ENCODE data around the gene SUPT5H. TPM values are rescaled to one million over a fixed set of nuclear protein-coding genes. Genes with fewer than 3 reads are reported as not detected.

SUPT5H gene
- total RNA-seq, 2 donors from 2014 or later, result 81.7 to 95.1 TPM

DNA sequence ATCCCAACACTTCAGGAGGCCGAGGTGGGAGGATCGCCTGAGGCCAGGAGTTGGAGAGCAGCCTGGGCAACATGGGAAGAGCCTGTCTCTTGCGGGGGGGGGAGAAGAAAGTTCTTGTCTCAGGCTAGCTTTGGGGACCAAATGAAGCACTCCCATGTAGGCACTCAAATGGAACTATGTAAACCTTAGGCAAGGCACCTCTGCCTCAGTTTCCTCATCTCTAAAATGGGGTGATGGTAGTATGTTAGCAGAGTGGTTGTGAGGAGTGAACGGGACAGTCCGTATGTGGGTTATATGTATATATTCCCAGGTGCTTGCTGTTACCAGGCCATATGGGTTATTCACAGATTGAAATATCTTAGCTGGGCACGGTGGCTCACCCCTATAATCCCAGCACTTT lies 46.8 kb downstream of the SUPT5H start:
- no peak for DNase-seq (ENCODE audit: low spot score)
- H3K36me3 ChIP-seq, result peaks cover 41% of the 10 kb centered on the region

DNA sequence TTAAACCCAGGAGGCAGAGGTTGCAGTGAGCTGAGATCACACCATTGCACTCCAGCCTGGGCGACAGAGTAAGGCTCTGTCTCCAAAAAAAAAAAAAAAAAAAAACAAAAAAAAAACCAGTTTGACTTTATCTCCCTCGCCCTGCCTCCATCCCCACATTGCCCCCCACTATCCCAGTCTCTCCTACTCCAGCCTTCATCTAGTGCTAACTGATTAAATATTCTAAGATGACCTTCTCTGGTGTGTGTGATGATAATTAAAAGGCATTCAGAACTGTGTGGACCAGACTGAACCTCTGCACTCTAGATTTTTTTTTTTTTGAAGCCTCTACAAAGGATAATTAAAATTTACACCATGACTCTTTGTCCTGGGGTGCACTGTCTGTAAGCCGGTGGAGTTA lies 47.4 kb downstream of the SUPT5H start:
- peaks cover 36% of the 10 kb centered on the region for H3K36me3 ChIP-seq
- TF ChIP-seq, protein P1, sequence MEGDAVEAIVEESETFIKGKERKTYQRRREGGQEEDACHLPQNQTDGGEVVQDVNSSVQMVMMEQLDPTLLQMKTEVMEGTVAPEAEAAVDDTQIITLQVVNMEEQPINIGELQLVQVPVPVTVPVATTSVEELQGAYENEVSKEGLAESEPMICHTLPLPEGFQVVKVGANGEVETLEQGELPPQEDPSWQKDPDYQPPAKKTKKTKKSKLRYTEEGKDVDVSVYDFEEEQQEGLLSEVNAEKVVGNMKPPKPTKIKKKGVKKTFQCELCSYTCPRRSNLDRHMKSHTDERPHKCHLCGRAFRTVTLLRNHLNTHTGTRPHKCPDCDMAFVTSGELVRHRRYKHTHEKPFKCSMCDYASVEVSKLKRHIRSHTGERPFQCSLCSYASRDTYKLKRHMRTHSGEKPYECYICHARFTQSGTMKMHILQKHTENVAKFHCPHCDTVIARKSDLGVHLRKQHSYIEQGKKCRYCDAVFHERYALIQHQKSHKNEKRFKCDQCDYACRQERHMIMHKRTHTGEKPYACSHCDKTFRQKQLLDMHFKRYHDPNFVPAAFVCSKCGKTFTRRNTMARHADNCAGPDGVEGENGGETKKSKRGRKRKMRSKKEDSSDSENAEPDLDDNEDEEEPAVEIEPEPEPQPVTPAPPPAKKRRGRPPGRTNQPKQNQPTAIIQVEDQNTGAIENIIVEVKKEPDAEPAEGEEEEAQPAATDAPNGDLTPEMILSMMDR (IDR thresholded peaks at IDR 0.05), result no peak

More for the DNA sequence above, 46.8 kb downstream of the SUPT5H start:
- no peaks in the 10 kb centered on the region for H3K9me3 ChIP-seq
- no peaks in the 10 kb centered on the region for H3K4me1 ChIP-seq
- TF ChIP-seq, protein P1 (IDR thresholded peaks at IDR 0.05), result no peak
- no peak overlapping the region for H3K27ac ChIP-seq
- no peaks in the 10 kb centered on the region for H3K27me3 ChIP-seq
- H3K4me3 ChIP-seq, result no peak overlapping the region

DNA sequence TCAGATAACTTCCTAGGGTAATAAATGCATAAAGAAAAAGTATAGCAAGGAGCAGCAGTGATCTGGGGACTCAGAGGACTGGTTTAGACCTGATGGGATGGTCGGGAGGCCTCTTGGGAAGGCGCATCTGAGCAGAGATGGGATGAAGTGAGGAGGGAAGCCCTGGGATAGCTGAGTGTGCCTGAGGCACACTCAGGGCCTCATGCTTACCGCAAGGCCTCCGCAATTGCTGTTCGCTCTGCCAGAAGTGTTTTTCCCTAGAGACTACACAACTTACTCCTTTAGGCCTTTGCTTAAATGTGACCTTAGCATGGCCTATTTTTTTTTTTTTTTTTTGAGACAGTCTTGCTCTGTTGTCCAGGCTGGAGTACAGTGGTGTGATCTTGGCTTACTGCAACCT lies 49.3 kb downstream of the SUPT5H start:
- DNase-seq (ENCODE audit: low spot score), result no peak
- Histone ChIP-seq H3K4me3 (no peak overlapping the region), H3K4me1 (peaks cover 0 to 19% of the 10 kb centered on the region in 2 donors), H3K27ac (no peak overlapping the region), H3K36me3 (peaks cover 17% of the 10 kb centered on the region), H3K27me3 (peaks cover 4 to 10% of the 10 kb centered on the region in 2 donors), H3K9me3 (no peaks in the 10 kb centered on the region)
- TF ChIP-seq, protein P1 (IDR thresholded peaks at IDR 0.05), result no peak

More for the DNA sequence above, 47.4 kb downstream of the SUPT5H start:
- H3K27ac ChIP-seq, result no peak overlapping the region
- H3K4me1 ChIP-seq, result peaks cover 0 to 3% of the 10 kb centered on the region in 2 donors
- no peak overlapping the region for H3K4me3 ChIP-seq
- no peaks in the 10 kb centered on the region for H3K9me3 ChIP-seq
- no peaks in the 10 kb centered on the region for H3K27me3 ChIP-seq
- DNase-seq (ENCODE audit: low spot score), result no peak

DNA sequence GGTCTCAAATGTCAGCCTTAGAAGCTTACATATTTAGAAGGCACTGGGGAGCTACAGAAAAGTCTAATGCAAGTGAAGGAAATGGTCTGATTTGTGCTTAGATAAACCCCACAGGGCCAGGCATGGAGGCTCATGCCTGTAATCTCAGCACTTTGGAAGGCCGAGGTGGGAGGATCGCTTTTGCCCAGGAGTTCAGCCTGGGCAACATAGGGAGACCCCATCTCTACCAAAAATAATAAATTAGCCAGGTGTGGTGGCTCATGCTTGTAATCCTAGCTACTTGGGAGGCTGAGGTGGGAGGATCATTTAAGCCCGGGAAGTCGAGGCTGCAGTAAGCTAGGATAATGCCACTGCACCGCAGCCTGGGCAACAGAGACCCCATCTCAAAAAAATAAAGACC lies 50.7 kb downstream of the SUPT5H start:
- TF ChIP-seq, protein P1 (IDR thresholded peaks at IDR 0.05), result no peak
- H3K27ac ChIP-seq, result no peak overlapping the region
- H3K4me1 ChIP-seq, result peaks cover 0 to 19% of the 10 kb centered on the region in 2 donors
- peaks cover 4 to 10% of the 10 kb centered on the region in 2 donors for H3K27me3 ChIP-seq
- H3K36me3 ChIP-seq, result peaks cover 3% of the 10 kb centered on the region
- no peaks in the 10 kb centered on the region for H3K9me3 ChIP-seq
- H3K4me3 ChIP-seq, result no peak overlapping the region
- DNase-seq (ENCODE audit: low spot score), result no peak

DNA sequence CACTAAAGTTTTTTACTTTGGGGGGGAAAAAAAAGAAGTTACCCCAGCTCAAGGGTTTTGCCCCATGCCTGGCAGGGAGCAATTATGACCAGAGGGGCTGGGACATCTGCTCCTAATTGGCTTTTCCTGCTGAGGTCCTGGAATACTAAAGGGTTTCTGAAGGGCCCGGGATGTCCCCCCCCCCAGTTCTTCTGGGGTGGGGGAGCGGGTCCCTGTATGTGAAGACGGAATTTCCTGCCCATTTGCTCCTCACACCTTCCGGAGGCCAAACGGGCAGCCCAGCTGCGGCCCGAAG lies 52.3 kb downstream of the SUPT5H start:
- H3K9me3 ChIP-seq, result no peaks in the 10 kb centered on the region
- peaks cover 4 to 10% of the 10 kb centered on the region in 2 donors for H3K27me3 ChIP-seq
- TF ChIP-seq, protein P1 (IDR thresholded peaks at IDR 0.05), result no peak
- H3K4me1 ChIP-seq, result peaks cover 0 to 19% of the 10 kb centered on the region in 2 donors
- no peak overlapping the region for H3K27ac ChIP-seq
- peak overlapping the region in 1 of 2 donors; percentile 25 for H3K4me3 ChIP-seq
- H3K36me3 ChIP-seq, result no peaks in the 10 kb centered on the region
- no peak for DNase-seq (ENCODE audit: low spot score)

Data from right atrium auricular region (tissue), 2 donors.